ENCODE measurements around the gene GJA3.

DNA sequence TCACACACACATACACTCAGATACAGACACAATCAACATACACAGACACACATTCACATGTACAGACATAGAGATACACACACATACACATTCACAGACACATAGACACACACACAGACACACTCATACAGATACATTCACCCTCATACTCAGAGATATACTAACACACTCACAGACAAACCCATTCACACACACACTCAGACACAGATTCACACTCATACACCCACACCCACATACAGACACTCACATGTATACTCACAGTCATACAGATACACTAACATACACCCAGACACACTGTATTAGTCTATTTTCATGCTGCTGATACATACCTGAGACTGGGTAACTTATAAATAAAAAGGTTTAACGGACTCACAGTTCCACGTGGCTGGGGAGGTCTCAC is 30.8 kb downstream of the GJA3 start:
- no peak for TF ChIP-seq EP300 (IDR thresholded peaks at IDR 0.05; ENCODE audit: low read depth)
- TF ChIP-seq, protein P1, sequence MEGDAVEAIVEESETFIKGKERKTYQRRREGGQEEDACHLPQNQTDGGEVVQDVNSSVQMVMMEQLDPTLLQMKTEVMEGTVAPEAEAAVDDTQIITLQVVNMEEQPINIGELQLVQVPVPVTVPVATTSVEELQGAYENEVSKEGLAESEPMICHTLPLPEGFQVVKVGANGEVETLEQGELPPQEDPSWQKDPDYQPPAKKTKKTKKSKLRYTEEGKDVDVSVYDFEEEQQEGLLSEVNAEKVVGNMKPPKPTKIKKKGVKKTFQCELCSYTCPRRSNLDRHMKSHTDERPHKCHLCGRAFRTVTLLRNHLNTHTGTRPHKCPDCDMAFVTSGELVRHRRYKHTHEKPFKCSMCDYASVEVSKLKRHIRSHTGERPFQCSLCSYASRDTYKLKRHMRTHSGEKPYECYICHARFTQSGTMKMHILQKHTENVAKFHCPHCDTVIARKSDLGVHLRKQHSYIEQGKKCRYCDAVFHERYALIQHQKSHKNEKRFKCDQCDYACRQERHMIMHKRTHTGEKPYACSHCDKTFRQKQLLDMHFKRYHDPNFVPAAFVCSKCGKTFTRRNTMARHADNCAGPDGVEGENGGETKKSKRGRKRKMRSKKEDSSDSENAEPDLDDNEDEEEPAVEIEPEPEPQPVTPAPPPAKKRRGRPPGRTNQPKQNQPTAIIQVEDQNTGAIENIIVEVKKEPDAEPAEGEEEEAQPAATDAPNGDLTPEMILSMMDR (IDR thresholded peaks at IDR 0.05) = no peak

Data from transverse colon (tissue), 3 donors.